SK-N-MC (cell line): ENCODE measurements around the gene CCT5.
"Not testable (repeated sequence)": the region's sequence is repeated elsewhere in the genome, so short reads cannot be mapped to it uniquely, and the experiment has no call there.

Experiments
- EZH2 ChIP-seq: fragments of 200-600 bp; sonication (generic); IDR thresholded peaks from one replicate; pipeline ENCODE4 v1.6.1; 2017; ENCODE audit warnings: antibody characterized with exemption
- POLR2AphosphoS5 ChIP-seq: IDR thresholded peaks from 2 replicates; pipeline ENCODE4 v1.6.1; 2012; ENCODE audit warnings: mild to moderate bottlenecking, low read depth, low read length, borderline replicate concordance

GRCh38 chr5:10285362-10285761 is 35.3 kb downstream of the CCT5 start:
- TF ChIP-seq POLR2AphosphoS5, EZH2: not testable (repeated sequence)
